Caco-2 (cell line): ENCODE data around the gene RAP1GAP2. TPM values are rescaled to one million over a fixed set of nuclear protein-coding genes. Genes with fewer than 3 reads are reported as not detected.

Experiments used
- BruUV-seq: library from RNA; stranded (reverse); fragments of 400-500 nt; replicated peaks from 2 replicates; lab custom pipeline; 2021; lab: Mats Ljungman, UMichigan
- CTCF ChIA-PET: fragments of 300-600 bp; sonication (Branson Sonifier 250); formaldehyde crosslinking; loops from one replicate; lab custom pipeline; 2022; ENCODE audit warnings: antibody characterized with exemption; lab: Charles Lee
- POLR2A ChIA-PET: fragments of 300-600 bp; sonication (Branson Sonifier 250); formaldehyde crosslinking; loops from one replicate; lab custom pipeline; 2022; ENCODE audit warnings: antibody characterized with exemption; lab: Charles Lee
- DNase-seq, 2 experiments: peaks; one replicate each; pipeline versions ENCODE4 v3.0.0 to v3.0.0-alpha.2; 2020 to 2022
- H3K27me3 ChIP-seq: replicated peaks from 2 replicates; pipeline ENCODE4 v1.6.0; 2011; ENCODE audit warnings: low read length; ENCODE audit not compliant: control insufficient read depth, insufficient read depth
- H3K36me3 ChIP-seq: 2 replicates; pipeline ENCODE4 v1.5.1; 2011; ENCODE audit warnings: low read length; ENCODE audit not compliant: control insufficient read depth, insufficient read depth
- H3K4me1 ChIP-seq: fragments of 250-450 bp; sonication (Bioruptor Pico); 2 replicates; pipeline ENCODE4 v1.5.1; 2020; ENCODE audit warnings: mild to moderate bottlenecking
- H3K4me3 ChIP-seq: 2 replicates; pipeline ENCODE4 v1.5.1; 2011; ENCODE audit warnings: low read depth, mild to moderate bottlenecking, control low read depth, low read length
- H3K9me3 ChIP-seq: fragments of 250-450 bp; sonication (Bioruptor Pico); 2 replicates; pipeline ENCODE4 v1.5.1; 2020; ENCODE audit warnings: mild to moderate bottlenecking, moderate library complexity
- H3K27ac Mint-ChIP-seq: one replicate; pipeline ENCODE4 v1.8.0; 2022; ENCODE audit warnings: mixed read lengths; ENCODE audit not compliant: unreplicated experiment
- H3K27me3 Mint-ChIP-seq: one replicate; pipeline ENCODE4 v1.8.0; 2022; ENCODE audit warnings: mixed read lengths; ENCODE audit not compliant: insufficient read depth, unreplicated experiment
- H3K36me3 Mint-ChIP-seq: one replicate; pipeline ENCODE4 v1.8.0; 2022; ENCODE audit warnings: mild to moderate bottlenecking, mixed read lengths; ENCODE audit not compliant: insufficient read depth, unreplicated experiment
- H3K4me1 Mint-ChIP-seq: one replicate; pipeline ENCODE4 v1.8.0; 2022; ENCODE audit warnings: low read depth, mixed read lengths; ENCODE audit not compliant: unreplicated experiment
- H3K4me3 Mint-ChIP-seq: one replicate; pipeline ENCODE4 v1.8.0; 2022; ENCODE audit warnings: mild to moderate bottlenecking, moderate library complexity, mixed read lengths; ENCODE audit not compliant: unreplicated experiment
- H3K9me3 Mint-ChIP-seq: one replicate; pipeline ENCODE4 v1.8.0; 2022; ENCODE audit warnings: mixed read lengths; ENCODE audit not compliant: unreplicated experiment
- intact Hi-C: fragments of 100-400 bp; cut with micrococcal nuclease; formaldehyde crosslinking; loops from one replicate; pipeline ENCODE4 v1.10.0; 2022; ENCODE audit not compliant: unreplicated experiment
- total RNA-seq: library from RNA; stranded (reverse); gene quantifications from 2 replicates; pipeline ENCODE4 v1.2.3, GENCODE V29; 2022
- TF ChIP-seq, protein P1 (sequence below), 2 experiments: fragments of 200-600 bp in 1 of 2; IDR thresholded peaks; 1 replicate in 1 of 2; 2 replicates in 1 of 2; pipeline versions ENCODE4 v1.5.1 to v1.8.0; 2011 to 2022; ENCODE audit warnings: antibody characterized with exemption in 1 of 2, control low read depth in 1 of 2, inconsistent platforms in 1 of 2, low read depth in 1 of 2, low read length in 1 of 2, mild to moderate bottlenecking in 1 of 2, moderate library complexity in 1 of 2; ENCODE audit not compliant: insufficient read depth in 1 of 2, severe bottlenecking in 1 of 2, unreplicated experiment in 1 of 2

The RAP1GAP2 gene
- total RNA-seq, 1 experiment from 2014 or later: 45.3 TPM

GRCh38 chr17:3024346-3024745 is 228.1 kb downstream of the RAP1GAP2 start:
- Mint-ChIP-seq H3K4me3 (no peak overlapping the region), H3K9me3 (peaks cover 34% of the 10 kb centered on the region), H3K27me3 (no peaks in the 10 kb centered on the region), H3K27ac (no peak overlapping the region), H3K36me3 (peaks cover 57% of the 10 kb centered on the region), H3K4me1 (no peaks in the 10 kb centered on the region)
- Histone ChIP-seq H3K4me3 (no peak overlapping the region), H3K36me3 (peaks cover 4% of the 10 kb centered on the region), H3K4me1 (no peaks in the 10 kb centered on the region), H3K9me3 (no peaks in the 10 kb centered on the region; the same call in 1 of the 2 replicates), H3K27me3 (no peaks in the 10 kb centered on the region)
- intact Hi-C loops: no loop called here
- TF ChIP-seq, protein P1, sequence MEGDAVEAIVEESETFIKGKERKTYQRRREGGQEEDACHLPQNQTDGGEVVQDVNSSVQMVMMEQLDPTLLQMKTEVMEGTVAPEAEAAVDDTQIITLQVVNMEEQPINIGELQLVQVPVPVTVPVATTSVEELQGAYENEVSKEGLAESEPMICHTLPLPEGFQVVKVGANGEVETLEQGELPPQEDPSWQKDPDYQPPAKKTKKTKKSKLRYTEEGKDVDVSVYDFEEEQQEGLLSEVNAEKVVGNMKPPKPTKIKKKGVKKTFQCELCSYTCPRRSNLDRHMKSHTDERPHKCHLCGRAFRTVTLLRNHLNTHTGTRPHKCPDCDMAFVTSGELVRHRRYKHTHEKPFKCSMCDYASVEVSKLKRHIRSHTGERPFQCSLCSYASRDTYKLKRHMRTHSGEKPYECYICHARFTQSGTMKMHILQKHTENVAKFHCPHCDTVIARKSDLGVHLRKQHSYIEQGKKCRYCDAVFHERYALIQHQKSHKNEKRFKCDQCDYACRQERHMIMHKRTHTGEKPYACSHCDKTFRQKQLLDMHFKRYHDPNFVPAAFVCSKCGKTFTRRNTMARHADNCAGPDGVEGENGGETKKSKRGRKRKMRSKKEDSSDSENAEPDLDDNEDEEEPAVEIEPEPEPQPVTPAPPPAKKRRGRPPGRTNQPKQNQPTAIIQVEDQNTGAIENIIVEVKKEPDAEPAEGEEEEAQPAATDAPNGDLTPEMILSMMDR (IDR thresholded peaks at IDR 0.05; ENCODE audit: insufficient read depth in 1 of 2, low read depth in 1 of 2, low read length in 1 of 2, severe bottlenecking in 1 of 2, unreplicated experiment in 1 of 2): no peak
- ChIA-PET CTCF (no interaction called here), POLR2A (no interaction called here)
- no TSS peak for BruUV-seq
- DNase-seq: no peak

GRCh38 chr17:3025421-3026124 is 229.3 kb downstream of the RAP1GAP2 start:
- Mint-ChIP-seq H3K36me3 (peaks cover 51% of the 10 kb centered on the region), H3K4me3 (no peak overlapping the region), H3K4me1 (no peaks in the 10 kb centered on the region), H3K27ac (no peak overlapping the region), H3K9me3 (peaks cover 31% of the 10 kb centered on the region), H3K27me3 (no peaks in the 10 kb centered on the region)
- DNase-seq: peak in 1 of 2 experiments; percentile 22
- Histone ChIP-seq H3K9me3 (no peaks in the 10 kb centered on the region; the same call in 1 of the 2 replicates), H3K36me3 (peaks cover 3% of the 10 kb centered on the region), H3K4me3 (no peak overlapping the region), H3K27me3 (no peaks in the 10 kb centered on the region), H3K4me1 (no peaks in the 10 kb centered on the region)
- intact Hi-C loops: no loop called here
- CTCF ChIA-PET: no interaction called here
- POLR2A ChIA-PET: no interaction called here
- TF ChIP-seq, protein P1 (IDR thresholded peaks at IDR 0.05; ENCODE audit: insufficient read depth in 1 of 2, low read depth in 1 of 2, low read length in 1 of 2, severe bottlenecking in 1 of 2, unreplicated experiment in 1 of 2): no peak
- no TSS peak for BruUV-seq

DNA sequence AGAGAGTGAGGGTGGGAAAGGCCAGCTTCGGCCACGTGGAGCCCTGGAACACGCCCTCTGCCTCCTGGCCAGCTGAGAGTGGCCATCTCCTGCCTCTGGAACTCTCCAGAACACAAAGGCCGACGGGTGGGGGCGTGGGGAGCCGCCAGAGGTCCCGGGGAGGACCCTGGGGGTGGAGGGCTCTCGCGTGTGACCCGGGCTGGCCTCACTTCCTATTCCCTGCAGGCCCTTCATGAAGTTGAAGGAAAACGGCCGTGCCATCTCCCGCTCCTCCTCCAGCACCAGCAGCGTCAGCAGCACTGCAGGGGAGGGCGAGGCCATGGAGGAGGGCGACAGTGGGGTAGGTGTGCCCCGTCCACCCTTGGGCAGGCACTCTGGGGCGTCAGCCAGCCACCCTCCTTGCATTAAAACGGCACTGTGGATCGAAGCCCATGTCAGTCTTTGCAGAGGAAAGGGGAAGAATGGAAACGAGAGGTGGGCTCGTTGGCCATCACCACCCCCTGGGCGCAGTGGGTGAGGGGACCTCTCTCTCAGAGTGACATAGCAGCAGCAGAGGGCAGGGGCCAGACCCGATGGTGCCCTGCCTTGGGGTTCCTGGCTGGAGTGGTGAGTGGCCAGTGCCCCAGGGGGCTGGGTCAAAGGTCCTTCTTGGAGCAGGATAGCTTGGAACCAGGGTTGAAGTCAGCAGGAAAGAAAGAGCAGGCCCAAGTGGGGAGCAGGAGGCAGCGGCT is 230.1 kb downstream of the RAP1GAP2 start:
- peaks cover 3% of the 10 kb centered on the region for H3K36me3 ChIP-seq
- Mint-ChIP-seq H3K27ac (no peak overlapping the region), H3K4me1 (no peaks in the 10 kb centered on the region), H3K36me3 (peaks cover 50% of the 10 kb centered on the region), H3K4me3 (no peak overlapping the region), H3K27me3 (no peaks in the 10 kb centered on the region), H3K9me3 (peaks cover 24% of the 10 kb centered on the region)
- H3K4me3 ChIP-seq: no peak overlapping the region
- no peaks in the 10 kb centered on the region; the same call in 1 of the 2 replicates for H3K9me3 ChIP-seq
- no peaks in the 10 kb centered on the region for H3K27me3 ChIP-seq
- BruUV-seq: no TSS peak
- intact Hi-C loops: no loop called here
- POLR2A ChIA-PET: no interaction called here
- CTCF ChIA-PET: interaction anchor here (0.6 kb wide), 1 partner anchor 14 kb away, joined by 3 read pairs; no protein-coding TSS in a partner anchor
- TF ChIP-seq, protein P1 (IDR thresholded peaks at IDR 0.05; ENCODE audit: insufficient read depth in 1 of 2, low read depth in 1 of 2, low read length in 1 of 2, severe bottlenecking in 1 of 2, unreplicated experiment in 1 of 2): no peak
- H3K4me1 ChIP-seq: no peaks in the 10 kb centered on the region
- peak in 1 of 2 experiments; percentile 25 for DNase-seq
